Esophagus squamous epithelium (tissue), 4 donors: Measurements from ENCODE around the gene FAM3C.

Source experiments
- CTCF ChIP-seq, 6 experiments: fragments of 450-650 bp in 4 of 6; fragments of 200-600 bp in 2 of 6; sonication (generic) in 2 of 6; IDR thresholded peaks; one replicate each; pipeline ENCODE4 v1.5.1; 2016 to 2019; ENCODE audit warnings: antibody characterized with exemption in 6 of 6, mild to moderate bottlenecking in 4 of 6, moderate library complexity in 4 of 6
- POLR2A ChIP-seq, 4 donors: fragments of 450-650 bp; IDR thresholded peaks; one replicate each; pipeline ENCODE4 v1.6.1; 2017; ENCODE audit warnings: antibody characterized with exemption in 4 of 4, mild to moderate bottlenecking in 4 of 4, moderate library complexity in 3 of 4

GRCh38 chr7:121433775-121434174 lies 37.7 kb upstream of the FAM3C start:
- TF ChIP-seq CTCF (IDR thresholded peaks at IDR 0.05) (no peak), POLR2A (IDR thresholded peaks at IDR 0.05) (no peak)
